Measurements from ENCODE around the gene TUT4. TPM values are rescaled to one million over a fixed set of nuclear protein-coding genes. Genes with fewer than 3 reads are reported as not detected.

Gene TUT4
- total RNA-seq, 1 donor from 2014 or later: 158 TPM

GRCh38 chr1:52506920-52507546, 45.9 kb downstream of the TUT4 start:
- H3K4me1 Mint-ChIP-seq: no peaks in the 10 kb centered on the region
- no peak for ATAC-seq (ENCODE audit: low read depth)
- H3K27ac Mint-ChIP-seq: no peak overlapping the region
- H3K9me3 Mint-ChIP-seq: no peaks in the 10 kb centered on the region
- ChIA-PET CTCF (no interaction called here), POLR2A (interaction anchor here (0.6 kb wide), 1 partner anchor 9 kb away, joined by 4 read pairs; no protein-coding TSS in a partner anchor)
- intact Hi-C loops (cut with micrococcal nuclease): loop anchor here (1.0 kb wide), 1 partner anchor 9 kb away; no protein-coding TSS in a partner anchor
- peaks cover 82% of the 10 kb centered on the region for H3K36me3 Mint-ChIP-seq (ENCODE audit: low read depth)
- DNase-seq: no peak
- H3K27me3 Mint-ChIP-seq: no peaks in the 10 kb centered on the region
- TF ChIP-seq, protein P1, sequence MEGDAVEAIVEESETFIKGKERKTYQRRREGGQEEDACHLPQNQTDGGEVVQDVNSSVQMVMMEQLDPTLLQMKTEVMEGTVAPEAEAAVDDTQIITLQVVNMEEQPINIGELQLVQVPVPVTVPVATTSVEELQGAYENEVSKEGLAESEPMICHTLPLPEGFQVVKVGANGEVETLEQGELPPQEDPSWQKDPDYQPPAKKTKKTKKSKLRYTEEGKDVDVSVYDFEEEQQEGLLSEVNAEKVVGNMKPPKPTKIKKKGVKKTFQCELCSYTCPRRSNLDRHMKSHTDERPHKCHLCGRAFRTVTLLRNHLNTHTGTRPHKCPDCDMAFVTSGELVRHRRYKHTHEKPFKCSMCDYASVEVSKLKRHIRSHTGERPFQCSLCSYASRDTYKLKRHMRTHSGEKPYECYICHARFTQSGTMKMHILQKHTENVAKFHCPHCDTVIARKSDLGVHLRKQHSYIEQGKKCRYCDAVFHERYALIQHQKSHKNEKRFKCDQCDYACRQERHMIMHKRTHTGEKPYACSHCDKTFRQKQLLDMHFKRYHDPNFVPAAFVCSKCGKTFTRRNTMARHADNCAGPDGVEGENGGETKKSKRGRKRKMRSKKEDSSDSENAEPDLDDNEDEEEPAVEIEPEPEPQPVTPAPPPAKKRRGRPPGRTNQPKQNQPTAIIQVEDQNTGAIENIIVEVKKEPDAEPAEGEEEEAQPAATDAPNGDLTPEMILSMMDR (IDR thresholded peaks at IDR 0.05): no peak
- H3K4me3 Mint-ChIP-seq: no peak overlapping the region

- H3K4me3 Mint-ChIP-seq: no peak overlapping the region
- no peaks in the 10 kb centered on the region for H3K9me3 Mint-ChIP-seq
- intact Hi-C loops (cut with micrococcal nuclease): loop anchor here (1.0 kb wide), 1 partner anchor 8 kb away; no protein-coding TSS in a partner anchor
- H3K36me3 Mint-ChIP-seq (ENCODE audit: low read depth): peaks cover 81% of the 10 kb centered on the region
- POLR2A ChIA-PET: no interaction called here
- no peaks in the 10 kb centered on the region for H3K27me3 Mint-ChIP-seq
- H3K27ac Mint-ChIP-seq: no peak overlapping the region
- DNase-seq (no peak), ATAC-seq (ENCODE audit: low read depth) (no peak)
- CTCF ChIA-PET: no interaction called here
- TF ChIP-seq, protein P1 (IDR thresholded peaks at IDR 0.05): no peak
- no peaks in the 10 kb centered on the region for H3K4me1 Mint-ChIP-seq
These were observed 46.5 kb downstream of the TUT4 start for GRCh38 chr1:52506349-52506748.

DNA sequence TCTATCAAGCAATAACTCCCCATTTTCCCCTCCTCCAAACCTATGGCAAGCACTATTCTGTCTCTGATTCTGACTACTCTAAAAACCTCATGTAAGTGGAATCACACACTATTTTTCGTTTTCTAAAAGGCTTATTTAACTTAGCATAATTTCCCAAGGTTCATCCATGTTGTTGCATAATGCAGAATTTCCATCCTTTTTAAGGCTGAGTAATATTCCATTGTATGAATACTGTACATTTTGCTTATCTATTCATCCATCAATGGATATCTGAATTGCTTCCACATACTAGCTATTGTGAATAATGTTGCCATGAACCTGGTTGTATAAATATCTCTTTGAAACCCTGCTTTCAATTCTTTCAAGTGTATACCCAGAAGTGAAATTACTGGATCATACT, 48.2 kb downstream of the TUT4 start:
- Mint-ChIP-seq H3K27ac (no peak overlapping the region), H3K36me3 (ENCODE audit: low read depth) (peaks cover 76% of the 10 kb centered on the region), H3K27me3 (no peaks in the 10 kb centered on the region), H3K9me3 (no peaks in the 10 kb centered on the region), H3K4me1 (no peaks in the 10 kb centered on the region), H3K4me3 (no peak overlapping the region)
- intact Hi-C loops (cut with micrococcal nuclease): no loop called here
- CTCF ChIA-PET: no interaction called here
- no peak for ATAC-seq (ENCODE audit: low read depth)
- POLR2A ChIA-PET: no interaction called here
- TF ChIP-seq, protein P1 (IDR thresholded peaks at IDR 0.05): no peak
- DNase-seq: no peak

GRCh38 chr1:52503706-52504105, 49.2 kb downstream of the TUT4 start:
- intact Hi-C loops (cut with micrococcal nuclease): no loop called here
- Mint-ChIP-seq H3K4me1 (peaks cover 2% of the 10 kb centered on the region), H3K9me3 (no peaks in the 10 kb centered on the region), H3K27me3 (no peaks in the 10 kb centered on the region), H3K4me3 (no peak overlapping the region), H3K27ac (no peak overlapping the region), H3K36me3 (ENCODE audit: low read depth) (peaks cover 74% of the 10 kb centered on the region)
- ChIA-PET POLR2A (interaction anchor here (0.6 kb wide), 1 partner anchor 49 kb away, joined by 8 read pairs; the partner anchor contains the start of gene TUT4), CTCF (no interaction called here)
- DNase-seq (no peak), ATAC-seq (ENCODE audit: low read depth) (no peak)
- TF ChIP-seq, protein P1 (IDR thresholded peaks at IDR 0.05): no peak

- H3K9me3 Mint-ChIP-seq: no peaks in the 10 kb centered on the region
- intact Hi-C loops (cut with micrococcal nuclease): no loop called here
- no peak overlapping the region for H3K4me3 Mint-ChIP-seq
- TF ChIP-seq, protein P1 (IDR thresholded peaks at IDR 0.05): no peak
- ATAC-seq (ENCODE audit: low read depth): no peak
- POLR2A ChIA-PET: interaction anchor here (0.7 kb wide), 1 partner anchor 10 kb away, joined by 10 read pairs; no protein-coding TSS in a partner anchor
- H3K36me3 Mint-ChIP-seq (ENCODE audit: low read depth): peaks cover 69% of the 10 kb centered on the region
- H3K4me1 Mint-ChIP-seq: peaks cover 2% of the 10 kb centered on the region
- H3K27ac Mint-ChIP-seq: no peak overlapping the region
- no peaks in the 10 kb centered on the region for H3K27me3 Mint-ChIP-seq
- CTCF ChIA-PET: interaction anchor here (0.9 kb wide), 1 partner anchor 165 kb away, joined by 4 read pairs; no protein-coding TSS in a partner anchor
- DNase-seq: no peak
These were observed 50.1 kb downstream of the TUT4 start for GRCh38 chr1:52502789-52503188.
